ENCODE results near the gene ARL5C. TPM values are rescaled to one million over a fixed set of nuclear protein-coding genes. Genes with fewer than 3 reads are reported as not detected.

ARL5C gene
- total and polyA plus RNA-seq, 2 experiments from 2014 or later: not detected

GRCh38 chr17:39139161-39139511, 26.8 kb downstream of the ARL5C start:
- peak overlapping the region; percentile 63 for H3K9ac ChIP-seq
- no peaks in the 10 kb centered on the region for H3K27me3 ChIP-seq (replicated peaks; ENCODE audit: insufficient read depth)
- H3K27ac ChIP-seq: peak overlapping the region; percentile 72
- H3K9me3 ChIP-seq (ENCODE audit: low read depth): no peaks in the 10 kb centered on the region
- H4K20me1 ChIP-seq (ENCODE audit: insufficient read depth): no peaks in the 10 kb centered on the region
- peak overlapping the region; percentile 72 for H3K4me2 ChIP-seq (ENCODE audit: unreplicated experiment)
- 0 out of 2 replicates have a peak overlapping the region, but pooled peaks have one; percentile 14 for H3K4me3 ChIP-seq
- peak overlapping the region; percentile 84 for H2AFZ ChIP-seq
- no peaks in the 10 kb centered on the region for H3K9me2 ChIP-seq (ENCODE audit: insufficient read depth)
- peak; percentile 93 for DNase-seq
- H3K36me3 ChIP-seq (ENCODE audit: low read depth): no peaks in the 10 kb centered on the region
- WGBS, 2 experiments (ENCODE audit: low coverage in 1 of 2, low lambda C conversion rate in 2 of 2, missing lambda C conversion rate in 2 of 2): 24 to 30% methylated on average over 2 of the region's 2 CpGs
- H3F3A ChIP-seq (ENCODE audit: insufficient read depth): no peaks in the 10 kb centered on the region
- H3K4me1 ChIP-seq (ENCODE audit: insufficient read depth): peaks cover 20% of the 10 kb centered on the region
- in situ Hi-C loops (cut with MboI): no loop called here
- H3K79me2 ChIP-seq (ENCODE audit: insufficient read depth): no peaks in the 10 kb centered on the region
- TF ChIP-seq EZH2phosphoT487 (IDR thresholded peaks at IDR 0.05; ENCODE audit: insufficient read depth, low read depth): no peak
- no peak for TF ChIP-seq EZH2 (IDR thresholded peaks at IDR 0.05; ENCODE audit: insufficient read depth, poor library complexity, severe bottlenecking)

DNA sequence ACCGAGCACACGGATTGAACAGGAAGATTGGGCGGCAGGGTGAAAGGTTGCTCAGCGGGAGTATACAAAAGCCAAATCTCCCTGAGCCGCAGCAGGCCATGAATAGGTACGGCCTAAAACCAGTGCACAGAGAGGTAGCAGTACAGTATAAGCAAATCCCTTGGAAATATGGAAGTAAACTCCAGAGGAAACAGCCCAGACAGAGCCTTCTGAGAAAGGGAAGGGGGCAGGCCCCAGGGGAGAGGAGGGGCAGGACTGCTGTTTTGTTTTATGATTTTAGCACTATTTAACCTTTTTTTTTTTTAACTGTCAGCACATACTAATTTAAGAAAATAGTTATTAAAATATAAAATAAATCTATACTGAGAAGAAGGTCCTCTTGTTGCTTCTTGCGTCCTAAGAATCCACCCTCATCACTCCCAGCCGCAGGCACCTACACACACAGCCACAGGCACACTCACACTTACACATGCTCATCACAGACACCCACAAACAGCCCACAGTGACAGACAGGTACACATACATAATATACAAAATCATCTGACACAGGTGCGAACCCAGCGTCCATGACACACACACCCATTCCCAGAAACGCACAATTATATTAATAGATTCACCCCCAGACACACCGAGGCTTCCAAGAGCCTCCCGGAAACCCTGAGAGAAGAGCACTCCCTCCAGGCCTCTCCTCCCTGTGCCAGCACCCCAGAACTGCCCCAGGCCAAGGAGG, 27.4 kb downstream of the ARL5C start:
- peak overlapping the region; percentile 84 for H2AFZ ChIP-seq
- H3K79me2 ChIP-seq (ENCODE audit: insufficient read depth): no peaks in the 10 kb centered on the region
- H3K9me2 ChIP-seq (ENCODE audit: insufficient read depth): no peaks in the 10 kb centered on the region
- no peaks in the 10 kb centered on the region for H4K20me1 ChIP-seq (ENCODE audit: insufficient read depth)
- no peaks in the 10 kb centered on the region for H3K36me3 ChIP-seq (ENCODE audit: low read depth)
- in situ Hi-C loops (cut with MboI): no loop called here
- DNase-seq: no peak
- no peaks in the 10 kb centered on the region for H3K9me3 ChIP-seq (ENCODE audit: low read depth)
- TF ChIP-seq EZH2phosphoT487 (IDR thresholded peaks at IDR 0.05; ENCODE audit: insufficient read depth, low read depth) (no peak), EZH2 (IDR thresholded peaks at IDR 0.05; ENCODE audit: insufficient read depth, poor library complexity, severe bottlenecking) (no peak)
- 87 to 88% methylated on average over 13 of the region's 13 CpGs for WGBS, 2 experiments (ENCODE audit: low coverage in 1 of 2, low lambda C conversion rate in 2 of 2, missing lambda C conversion rate in 2 of 2)
- no peaks in the 10 kb centered on the region for H3F3A ChIP-seq (ENCODE audit: insufficient read depth)
- H3K27ac ChIP-seq: peak overlapping the region; percentile 72
- H3K9ac ChIP-seq: peak overlapping the region; percentile 63
- no peaks in the 10 kb centered on the region for H3K27me3 ChIP-seq (replicated peaks; ENCODE audit: insufficient read depth)
- 0 out of 2 replicates have a peak overlapping the region, but pooled peaks have one; percentile 14 for H3K4me3 ChIP-seq
- H3K4me2 ChIP-seq (ENCODE audit: unreplicated experiment): peak overlapping the region; percentile 72
- peaks cover 15% of the 10 kb centered on the region; the same call in 1 of the 2 replicates for H3K4me1 ChIP-seq (ENCODE audit: insufficient read depth)

DNA sequence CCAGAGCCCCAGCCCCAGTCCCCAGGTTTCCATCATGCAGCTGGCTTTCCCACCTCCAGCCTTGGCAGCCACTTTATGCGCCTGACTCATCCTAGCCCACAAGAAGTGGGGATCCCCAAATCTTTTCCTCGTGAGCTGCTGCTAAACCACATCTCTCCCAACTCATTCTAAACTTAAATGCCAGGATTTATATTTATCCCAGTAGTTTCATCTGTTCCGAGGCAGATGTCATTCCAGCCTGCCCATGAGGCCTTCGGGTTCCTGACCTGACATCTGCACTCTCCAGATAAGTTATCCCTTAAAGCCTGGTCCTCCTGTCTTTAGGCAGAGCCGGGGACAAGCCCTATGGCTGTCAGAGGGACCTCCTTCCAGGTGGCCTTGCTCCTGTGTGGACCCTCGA, 31.1 kb downstream of the ARL5C start:
- in situ Hi-C loops (cut with MboI): no loop called here
- H3K27ac ChIP-seq: no peak overlapping the region
- H4K20me1 ChIP-seq (ENCODE audit: insufficient read depth): no peaks in the 10 kb centered on the region

DNA sequence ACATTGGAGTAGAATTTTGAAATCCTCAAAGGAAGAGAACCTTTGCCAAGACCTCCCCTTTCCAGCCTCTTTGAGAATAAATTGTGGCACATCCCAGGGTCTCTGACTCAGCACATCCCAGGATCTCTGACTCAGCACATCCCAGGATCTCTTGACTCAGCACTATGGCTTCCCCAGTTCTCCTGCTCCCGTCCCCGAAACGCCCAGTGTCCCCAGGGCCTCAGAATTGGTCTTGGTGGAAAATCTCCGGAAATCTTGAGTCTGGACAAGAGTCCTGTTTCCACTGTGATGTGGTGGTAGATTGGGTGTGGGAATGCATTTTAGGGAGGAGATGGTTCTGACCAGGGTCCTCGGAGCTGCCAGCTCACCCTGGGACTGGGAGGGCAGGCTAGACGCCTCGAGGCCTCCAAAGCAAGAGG, 33.8 kb downstream of the ARL5C start:
- in situ Hi-C loops (cut with MboI): no loop called here
- peak overlapping the region; percentile 62 for H2AFZ ChIP-seq
- no peak overlapping the region for H3K4me3 ChIP-seq
- H3K4me1 ChIP-seq (ENCODE audit: insufficient read depth): peaks cover 11% of the 10 kb centered on the region
- peak; percentile 91 for DNase-seq
- no peaks in the 10 kb centered on the region for H3K79me2 ChIP-seq (ENCODE audit: insufficient read depth)
- WGBS, 2 experiments (ENCODE audit: low coverage in 1 of 2, low lambda C conversion rate in 2 of 2, missing lambda C conversion rate in 2 of 2): 47 to 48% methylated on average over 7 of the region's 7 CpGs
- H3K27ac ChIP-seq: peak overlapping the region; percentile 54
- H3K27me3 ChIP-seq (replicated peaks; ENCODE audit: insufficient read depth): no peaks in the 10 kb centered on the region
- TF ChIP-seq EZH2 (IDR thresholded peaks at IDR 0.05; ENCODE audit: insufficient read depth, poor library complexity, severe bottlenecking) (no peak), EZH2phosphoT487 (IDR thresholded peaks at IDR 0.05; ENCODE audit: insufficient read depth, low read depth) (no peak)
- no peaks in the 10 kb centered on the region for H3K9me2 ChIP-seq (ENCODE audit: insufficient read depth)
- no peaks in the 10 kb centered on the region for H3F3A ChIP-seq (ENCODE audit: insufficient read depth)
- no peaks in the 10 kb centered on the region for H3K9me3 ChIP-seq (ENCODE audit: low read depth)
- no peaks in the 10 kb centered on the region for H3K36me3 ChIP-seq (ENCODE audit: low read depth)
- peak overlapping the region; percentile 32 for H3K9ac ChIP-seq
- H3K4me2 ChIP-seq (ENCODE audit: unreplicated experiment): peak overlapping the region; percentile 56
- H4K20me1 ChIP-seq (ENCODE audit: insufficient read depth): no peaks in the 10 kb centered on the region

More for the DNA sequence above, 31.1 kb downstream of the ARL5C start:
- Histone ChIP-seq H3K9ac (no peak overlapping the region), H3K27me3 (replicated peaks; ENCODE audit: insufficient read depth) (no peaks in the 10 kb centered on the region), H2AFZ (no peak overlapping the region), H3K36me3 (ENCODE audit: low read depth) (no peaks in the 10 kb centered on the region), H3K4me3 (no peak overlapping the region), H3K4me2 (ENCODE audit: unreplicated experiment) (no peak overlapping the region), H3K4me1 (ENCODE audit: insufficient read depth) (peaks cover 25% of the 10 kb centered on the region), H3F3A (ENCODE audit: insufficient read depth) (no peaks in the 10 kb centered on the region), H3K79me2 (ENCODE audit: insufficient read depth) (no peaks in the 10 kb centered on the region), H3K9me2 (ENCODE audit: insufficient read depth) (no peaks in the 10 kb centered on the region), H3K9me3 (ENCODE audit: low read depth) (no peaks in the 10 kb centered on the region)
- TF ChIP-seq EZH2 (IDR thresholded peaks at IDR 0.05; ENCODE audit: insufficient read depth, poor library complexity, severe bottlenecking) (no peak), EZH2phosphoT487 (IDR thresholded peaks at IDR 0.05; ENCODE audit: insufficient read depth, low read depth) (no peak)
- 65 to 67% methylated on average over 6 of the region's 6 CpGs for WGBS, 2 experiments (ENCODE audit: low coverage in 1 of 2, low lambda C conversion rate in 2 of 2, missing lambda C conversion rate in 2 of 2)
- peak; percentile 43 for DNase-seq
